ENCODE measurements around the gene KIF12.
"Not testable (repeated sequence)": the region's sequence is repeated elsewhere in the genome, so short reads cannot be mapped to it uniquely, and the experiment has no call there.

KIF12 gene

DNA sequence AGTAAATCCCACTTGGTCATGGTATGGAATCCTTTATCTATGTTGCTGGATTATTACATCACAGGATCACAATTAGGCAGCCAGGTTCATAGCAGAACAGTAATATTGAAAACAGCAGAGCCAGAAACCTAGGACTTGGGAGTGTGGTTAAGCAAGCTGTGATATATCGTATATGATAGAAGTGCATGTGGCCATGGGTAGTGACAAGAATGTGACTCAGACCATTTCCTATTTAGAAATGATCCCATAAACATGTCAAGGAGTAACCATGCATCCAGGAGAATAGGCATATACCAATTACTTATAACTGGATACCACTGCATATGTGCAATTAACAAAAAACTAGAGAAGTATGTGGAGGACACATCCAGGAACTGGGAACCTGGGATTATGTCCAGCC, 52.2 kb downstream of the KIF12 start:
- no peak for DNase-seq (ENCODE audit: low spot score)

DNA sequence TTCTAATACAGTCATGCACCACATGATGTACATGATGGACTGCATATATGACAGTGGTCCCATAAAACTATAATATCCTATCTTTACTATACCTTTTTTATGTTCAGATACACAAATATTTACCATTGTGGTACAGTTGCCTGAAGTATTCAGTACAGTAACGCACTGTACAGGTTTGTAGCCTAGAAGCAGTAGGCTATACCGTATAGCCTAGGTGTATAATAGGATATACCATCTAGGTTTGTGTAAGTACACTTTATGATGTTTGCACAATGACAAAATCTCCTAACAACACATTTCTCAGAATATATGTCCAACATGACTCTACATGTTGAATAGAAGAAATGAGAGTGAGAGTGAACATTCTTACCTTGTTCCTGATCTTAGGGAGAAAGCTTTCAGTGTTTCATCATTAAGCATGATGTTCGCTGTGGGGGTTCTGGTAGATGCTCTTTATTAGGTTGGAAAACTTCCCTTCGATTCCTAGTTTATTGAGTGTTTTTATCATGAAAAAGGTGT, 52.8 kb downstream of the KIF12 start:
- no peak for DNase-seq (ENCODE audit: low spot score)

DNA sequence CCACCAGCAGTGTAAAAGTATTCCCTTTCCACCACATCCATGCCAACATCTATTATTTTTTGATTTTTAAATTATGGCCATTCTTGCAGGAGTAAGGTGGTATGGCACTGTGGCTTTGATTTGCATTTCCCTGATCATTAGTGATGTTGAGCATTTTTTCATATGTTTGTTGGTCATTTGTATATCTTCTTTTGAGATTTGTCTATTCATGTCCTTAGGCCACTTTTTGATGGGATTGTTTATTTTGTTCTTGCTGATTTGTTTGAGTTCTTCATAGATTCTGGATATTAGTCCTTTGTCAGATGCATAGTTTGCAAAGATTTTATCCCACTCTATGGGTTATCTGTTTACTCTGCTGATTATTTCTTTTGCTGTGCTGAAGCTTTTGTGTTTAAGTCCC, 55.4 kb downstream of the KIF12 start:
- DNase-seq (ENCODE audit: low spot score), result not testable (repeated sequence)

Measured in D341Med (cell line).